ENCODE data around the gene COQ8A.

DNA sequence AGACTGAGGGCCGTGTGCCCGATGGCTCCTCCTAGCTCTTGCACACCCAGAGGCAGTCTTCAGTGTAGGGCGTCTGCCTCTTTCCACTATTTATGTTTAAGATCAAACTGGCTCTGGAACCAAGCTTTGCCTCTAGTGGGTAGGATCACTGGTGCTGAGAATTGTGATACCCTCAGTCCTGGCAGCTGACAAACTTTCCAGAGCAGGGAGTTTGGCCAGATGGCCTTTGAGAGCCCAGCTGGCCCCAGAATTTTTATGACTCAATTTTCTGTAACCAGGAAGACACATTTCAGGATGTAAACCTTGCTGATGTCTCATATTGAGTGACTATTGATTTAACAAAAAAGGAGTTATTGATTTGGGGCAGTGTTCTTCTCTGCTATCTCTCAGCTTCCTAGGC lies 6.7 kb downstream of the COQ8A start:
- TF ChIP-seq POLR2AphosphoS5 (IDR thresholded peaks at IDR 0.05; ENCODE audit: low read depth, low read length) (no peak), POLR2A (IDR thresholded peaks at IDR 0.05; ENCODE audit: low read depth, low read length) (no peak), TAF1 (IDR thresholded peaks at IDR 0.05; ENCODE audit: borderline replicate concordance, low read depth, low read length) (no peak)
